Measurements from ENCODE around the gene RBM34. TPM values are rescaled to one million over a fixed set of nuclear protein-coding genes. Genes with fewer than 3 reads are reported as not detected.

RBM34 gene
- total and polyA plus RNA-seq, 10 of the 15 experiments (the other 5 are each of a cell fraction or from before 2014, with no cell fraction given) = 46.4 to 132 (median 109) TPM

DNA sequence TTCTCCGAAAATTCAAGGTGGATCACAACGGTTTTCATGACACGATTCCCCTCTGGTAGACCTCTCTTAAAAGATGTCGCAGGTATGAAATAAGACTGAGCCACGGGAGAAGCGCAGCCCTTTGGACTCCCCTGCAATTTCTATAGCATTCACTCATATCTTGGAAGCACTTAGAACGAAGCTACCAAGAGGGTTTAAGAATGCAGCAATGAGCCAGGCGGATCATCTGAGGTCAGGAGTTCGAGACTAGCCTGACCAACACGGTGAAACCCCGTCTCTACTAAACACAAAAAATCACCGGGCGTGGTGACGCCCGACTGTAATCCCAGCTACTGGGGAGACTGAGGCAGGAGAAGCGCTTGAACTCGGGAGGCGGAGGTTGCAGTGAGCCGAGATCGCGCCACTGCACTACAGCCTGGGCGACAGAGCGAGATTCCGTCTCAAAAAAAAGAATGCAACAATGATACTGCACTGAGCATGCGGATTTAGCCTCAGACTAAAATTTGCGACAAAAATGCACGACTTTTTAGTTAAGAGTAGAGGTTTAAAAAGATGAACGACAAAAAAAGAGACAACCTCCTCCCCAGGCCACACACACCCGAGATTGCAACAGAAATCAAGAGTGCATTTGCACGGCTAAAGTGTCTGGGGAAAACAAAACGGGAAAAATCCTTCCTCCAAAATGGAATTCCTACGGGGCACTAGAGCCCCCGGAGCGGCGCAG is 33.2 kb downstream of the RBM34 start:
- FAIRE-seq = no peak
- peak; percentile 24 for ATAC-seq
- ChIA-PET POLR2A (interaction anchor here (0.6 to 1.3 kb wide), 3 partner anchors 9 to 33 kb away, joined by 3 to 7 read pairs (median 6); partner anchors contain the start of gene RBM34), CTCF (interaction anchor here (0.5 to 2.1 kb wide), 5 partner anchors 29 to 629 kb away, joined by 3 to 8 read pairs (median 3); no protein-coding TSS in a partner anchor), SMC1A (ENCODE audit: uncharacterized antibody, unreplicated experiment) (interaction anchor here (0.6 to 2.5 kb wide), 7 partner anchors 14 to 369 kb away, joined by 3 to 18 read pairs (median 3); no protein-coding TSS in a partner anchor), RAD21 (ENCODE audit: unreplicated experiment) (interaction anchor here (0.6 to 2.1 kb wide), 3 partner anchors 23 to 289 kb away, joined by 4 to 10 read pairs (median 6); no protein-coding TSS in a partner anchor)
- Histone ChIP-seq H4K20me1 (ENCODE audit: control insufficient read depth, insufficient read depth) (no peaks in the 10 kb centered on the region), H3K9me3 (replicated peaks; ENCODE audit: control insufficient read depth, insufficient read depth, low read length) (no peaks in the 10 kb centered on the region), H3K27ac (ENCODE audit: control insufficient read depth, insufficient read depth) (peak overlapping the region; percentile 90), H3K36me3 (ENCODE audit: control insufficient read depth in 2 of 2, insufficient read depth in 2 of 2, low read length in 1 of 2) (peaks cover 1 to 16% of the 10 kb centered on the region in 2 experiments), H3K4me2 (ENCODE audit: control insufficient read depth, insufficient read depth) (peak overlapping the region; percentile 87), H3K27me3 (replicated peaks in 1 of 2; ENCODE audit: control insufficient read depth in 2 of 2, insufficient read depth in 2 of 2, low read length in 1 of 2) (no peaks in the 10 kb centered on the region), H3K4me1 (ENCODE audit: control insufficient read depth, insufficient read depth, low read length) (0 out of 2 replicates have a peak, but pooled peaks cover 3% of the 10 kb centered on the region), H2AFZ (ENCODE audit: control insufficient read depth, low read depth, low read length) (no peak overlapping the region; the same call in 1 of the 2 replicates), H3K79me2 (ENCODE audit: control insufficient read depth, insufficient read depth, low read length) (peaks cover 60% of the 10 kb centered on the region), H3K9ac (ENCODE audit: control insufficient read depth, insufficient read depth, low read length) (peak overlapping the region; percentile 94), H3K4me3 (peak overlapping the region; percentile 90)
- DNase-seq (ENCODE audit: low read depth, low spot score) = no peak
- WGBS (ENCODE audit: insufficient coverage, insufficient replicate concordance, low lambda C conversion rate, missing lambda C conversion rate) = under 1% methylated on average over 35 of the region's 35 CpGs
- BruUV-seq (replicated peaks) = no TSS peak
- TF ChIP-seq TAF1 (IDR thresholded peaks at IDR 0.05; ENCODE audit: borderline replicate concordance, low read depth, low read length) (no peak), IKZF1 (conservative IDR thresholded peaks at IDR 0.05) (no peak), MYB (IDR thresholded peaks at IDR 0.05; ENCODE audit: borderline replicate concordance, low read depth, low read length) (no peak), RFX5 (IDR thresholded peaks at IDR 0.05; ENCODE audit: low read depth, low read length) (no peak), ZSCAN29 (IDR thresholded peaks at IDR 0.05) (no peak), MEF2B (IDR thresholded peaks at IDR 0.05; ENCODE audit: partially characterized antibody, poor library complexity, severe bottlenecking) (no peak)
- TF ChIP-seq, protein P1, sequence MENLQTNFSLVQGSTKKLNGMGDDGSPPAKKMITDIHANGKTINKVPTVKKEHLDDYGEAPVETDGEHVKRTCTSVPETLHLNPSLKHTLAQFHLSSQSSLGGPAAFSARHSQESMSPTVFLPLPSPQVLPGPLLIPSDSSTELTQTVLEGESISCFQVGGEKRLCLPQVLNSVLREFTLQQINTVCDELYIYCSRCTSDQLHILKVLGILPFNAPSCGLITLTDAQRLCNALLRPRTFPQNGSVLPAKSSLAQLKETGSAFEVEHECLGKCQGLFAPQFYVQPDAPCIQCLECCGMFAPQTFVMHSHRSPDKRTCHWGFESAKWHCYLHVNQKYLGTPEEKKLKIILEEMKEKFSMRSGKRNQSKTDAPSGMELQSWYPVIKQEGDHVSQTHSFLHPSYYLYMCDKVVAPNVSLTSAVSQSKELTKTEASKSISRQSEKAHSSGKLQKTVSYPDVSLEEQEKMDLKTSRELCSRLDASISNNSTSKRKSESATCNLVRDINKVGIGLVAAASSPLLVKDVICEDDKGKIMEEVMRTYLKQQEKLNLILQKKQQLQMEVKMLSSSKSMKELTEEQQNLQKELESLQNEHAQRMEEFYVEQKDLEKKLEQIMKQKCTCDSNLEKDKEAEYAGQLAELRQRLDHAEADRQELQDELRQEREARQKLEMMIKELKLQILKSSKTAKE (IDR thresholded peaks at IDR 0.05; ENCODE audit: low read depth, poor library complexity, severe bottlenecking) = no peak
- TF ChIP-seq, protein P2, sequence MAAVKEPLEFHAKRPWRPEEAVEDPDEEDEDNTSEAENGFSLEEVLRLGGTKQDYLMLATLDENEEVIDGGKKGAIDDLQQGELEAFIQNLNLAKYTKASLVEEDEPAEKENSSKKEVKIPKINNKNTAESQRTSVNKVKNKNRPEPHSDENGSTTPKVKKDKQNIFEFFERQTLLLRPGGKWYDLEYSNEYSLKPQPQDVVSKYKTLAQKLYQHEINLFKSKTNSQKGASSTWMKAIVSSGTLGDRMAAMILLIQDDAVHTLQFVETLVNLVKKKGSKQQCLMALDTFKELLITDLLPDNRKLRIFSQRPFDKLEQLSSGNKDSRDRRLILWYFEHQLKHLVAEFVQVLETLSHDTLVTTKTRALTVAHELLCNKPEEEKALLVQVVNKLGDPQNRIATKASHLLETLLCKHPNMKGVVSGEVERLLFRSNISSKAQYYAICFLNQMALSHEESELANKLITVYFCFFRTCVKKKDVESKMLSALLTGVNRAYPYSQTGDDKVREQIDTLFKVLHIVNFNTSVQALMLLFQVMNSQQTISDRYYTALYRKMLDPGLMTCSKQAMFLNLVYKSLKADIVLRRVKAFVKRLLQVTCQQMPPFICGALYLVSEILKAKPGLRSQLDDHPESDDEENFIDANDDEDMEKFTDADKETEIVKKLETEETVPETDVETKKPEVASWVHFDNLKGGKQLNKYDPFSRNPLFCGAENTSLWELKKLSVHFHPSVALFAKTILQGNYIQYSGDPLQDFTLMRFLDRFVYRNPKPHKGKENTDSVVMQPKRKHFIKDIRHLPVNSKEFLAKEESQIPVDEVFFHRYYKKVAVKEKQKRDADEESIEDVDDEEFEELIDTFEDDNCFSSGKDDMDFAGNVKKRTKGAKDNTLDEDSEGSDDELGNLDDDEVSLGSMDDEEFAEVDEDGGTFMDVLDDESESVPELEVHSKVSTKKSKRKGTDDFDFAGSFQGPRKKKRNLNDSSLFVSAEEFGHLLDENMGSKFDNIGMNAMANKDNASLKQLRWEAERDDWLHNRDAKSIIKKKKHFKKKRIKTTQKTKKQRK (IDR thresholded peaks at IDR 0.05; ENCODE audit: low read depth, low read length) = no peak
- in situ Hi-C loops (cut with MboI) = no loop called here
- intact Hi-C loops (cut with micrococcal nuclease; ENCODE audit: unreplicated experiment) = loop anchor here (2.0 to 5.0 kb wide), 3 partner anchors 23 to 199 kb away; partner anchors contain the start of genes ARID4B, GGPS1 and RBM34

All from GM12878 (cell line).